Common myeloid progenitor, CD34-positive (primary cell): ENCODE data around the gene PACS1.
"Not testable (repeated sequence)": the region's sequence is repeated elsewhere in the genome, so short reads cannot be mapped to it uniquely, and the experiment has no call there.

Source experiments
- CTCF ChIA-PET: fragments of 350-600 bp; sonication (Branson Sonifier 250); formaldehyde crosslinking; loops from one replicate; lab custom pipeline; 2021; ENCODE audit warnings: antibody characterized with exemption; lab: Charles Lee
- POLR2A ChIA-PET: fragments of 350-600 bp; sonication (Branson Sonifier 250); formaldehyde crosslinking; loops from one replicate; lab custom pipeline; 2021; ENCODE audit warnings: antibody characterized with exemption; lab: Charles Lee
- DNase-seq, 3 donors: peaks; one replicate each; pipeline versions ENCODE4 v3.0.0 to v3.0.0-alpha.2; 2013
- H3K27ac ChIP-seq, 2 experiments: 1 replicate in 1 of 2; 2 replicates in 1 of 2; pipeline ENCODE4 v1.7.0; 2013; ENCODE audit warnings: inconsistent platforms in 2 of 2, low read length in 2 of 2, mild to moderate bottlenecking in 2 of 2, low read depth in 1 of 2, moderate library complexity in 1 of 2; ENCODE audit not compliant: severe bottlenecking in 2 of 2, insufficient read depth in 1 of 2, poor library complexity in 1 of 2
- H3K27me3 ChIP-seq, 5 experiments: replicated peaks in 2 of 5; 1 replicate in 3 of 5; 2 replicates in 2 of 5; pipeline versions ENCODE4 v1.6.1 to v1.7.0; 2013; ENCODE audit warnings: low read length in 4 of 5, mild to moderate bottlenecking in 2 of 5, moderate library complexity in 2 of 5, inconsistent platforms in 1 of 5; ENCODE audit not compliant: insufficient read depth in 5 of 5, control insufficient read depth in 4 of 5
- H3K36me3 ChIP-seq, 4 experiments: 1 replicate in 2 of 4; 2 replicates in 2 of 4; pipeline versions ENCODE4 v1.6.1 to v1.7.0; 2013; ENCODE audit warnings: low read length in 3 of 4, control low read depth in 1 of 4, mild to moderate bottlenecking in 1 of 4; ENCODE audit not compliant: control insufficient read depth in 4 of 4, insufficient read depth in 4 of 4
- H3K4me1 ChIP-seq, 4 experiments: 1 replicate in 3 of 4; 2 replicates in 1 of 4; pipeline versions ENCODE4 v1.6.1 to v1.7.1; 2013; ENCODE audit warnings: low read length in 3 of 4, mild to moderate bottlenecking in 3 of 4, control low read depth in 1 of 4, inconsistent platforms in 1 of 4, moderate library complexity in 1 of 4; ENCODE audit not compliant: control insufficient read depth in 4 of 4, insufficient read depth in 4 of 4; ENCODE audit errors: control extremely low read depth in 1 of 4
- H3K4me3 ChIP-seq, 7 experiments: 1 replicate in 4 of 7; 2 replicates in 3 of 7; pipeline versions ENCODE4 v1.5.1 to v1.7.0; 2013; ENCODE audit warnings: mild to moderate bottlenecking in 7 of 7, low read length in 6 of 7, moderate library complexity in 6 of 7, inconsistent platforms in 2 of 7, low read depth in 2 of 7, control low read depth in 1 of 7; ENCODE audit not compliant: insufficient read depth in 4 of 7, control insufficient read depth in 1 of 7; ENCODE audit errors: extremely low read depth in 1 of 7
- H3K9me3 ChIP-seq, 5 experiments: 1 replicate in 4 of 5; 2 replicates in 1 of 5; pipeline versions ENCODE4 v1.6.1 to v1.7.1; 2013; ENCODE audit warnings: low read length in 4 of 5, mild to moderate bottlenecking in 2 of 5, inconsistent platforms in 1 of 5, low read depth in 1 of 5, moderate library complexity in 1 of 5; ENCODE audit not compliant: control insufficient read depth in 4 of 5, insufficient read depth in 2 of 5; ENCODE audit errors: control extremely low read depth in 1 of 5
- WGBS: methylation state at CpG from one replicate; pipeline ENCODE4 v1.1.5; 2013; ENCODE audit not compliant: insufficient coverage; 5-methylcytosine and 5-hydroxymethylcytosine counted together

The PACS1 gene

DNA sequence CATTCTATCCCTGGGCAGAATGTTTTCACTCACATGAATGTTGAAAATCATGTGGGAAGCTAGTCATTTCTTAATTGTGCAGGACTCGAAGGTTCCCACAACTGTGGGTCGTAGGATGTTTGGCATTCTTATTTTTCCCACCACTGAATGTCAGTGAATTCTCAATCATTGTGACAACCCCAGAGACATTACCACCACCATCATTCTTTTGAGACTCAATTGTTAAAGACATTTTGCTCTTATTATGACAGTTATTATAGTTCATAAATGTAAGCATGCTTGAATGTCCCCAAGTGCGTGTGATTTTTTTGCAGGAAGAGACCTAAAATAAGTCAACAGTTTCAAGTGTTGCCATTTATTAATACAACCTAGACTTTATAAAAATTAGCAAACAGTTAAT lies 19.0 kb downstream of the PACS1 start:
- H3K4me1 ChIP-seq: peaks cover 0 to 15% (median 5%) of the 10 kb centered on the region in 4 experiments
- no peaks in the 10 kb centered on the region for H3K9me3 ChIP-seq
- H3K4me3 ChIP-seq: no peak overlapping the region
- ChIA-PET POLR2A (no interaction called here), CTCF (interaction anchor here (1.0 to 2.1 kb wide), 3 partner anchors 9 to 21 kb away, joined by 3 to 6 read pairs (median 3); no protein-coding TSS in a partner anchor)
- 90% methylated on average over 2 of the region's 3 CpGs for WGBS
- no peak overlapping the region for H3K27ac ChIP-seq
- no peak for DNase-seq
- no peaks in the 10 kb centered on the region for H3K36me3 ChIP-seq
- no peaks in the 10 kb centered on the region for H3K27me3 ChIP-seq

GRCh38 chr11:66090288-66090687 lies 20.2 kb downstream of the PACS1 start:
- Histone ChIP-seq H3K4me3 (no peak overlapping the region), H3K4me1 (peaks cover 0 to 4% (median 2%) of the 10 kb centered on the region in 4 experiments), H3K27me3 (no peaks in the 10 kb centered on the region), H3K9me3 (no peaks in the 10 kb centered on the region), H3K27ac (no peak overlapping the region), H3K36me3 (no peaks in the 10 kb centered on the region)
- ChIA-PET CTCF (interaction anchor here (2.1 kb wide), 1 partner anchor 23 kb away, joined by 6 read pairs; no protein-coding TSS in a partner anchor), POLR2A (no interaction called here)
- WGBS: 82% methylated on average over 2 of the region's 4 CpGs
- DNase-seq: no peak

DNA sequence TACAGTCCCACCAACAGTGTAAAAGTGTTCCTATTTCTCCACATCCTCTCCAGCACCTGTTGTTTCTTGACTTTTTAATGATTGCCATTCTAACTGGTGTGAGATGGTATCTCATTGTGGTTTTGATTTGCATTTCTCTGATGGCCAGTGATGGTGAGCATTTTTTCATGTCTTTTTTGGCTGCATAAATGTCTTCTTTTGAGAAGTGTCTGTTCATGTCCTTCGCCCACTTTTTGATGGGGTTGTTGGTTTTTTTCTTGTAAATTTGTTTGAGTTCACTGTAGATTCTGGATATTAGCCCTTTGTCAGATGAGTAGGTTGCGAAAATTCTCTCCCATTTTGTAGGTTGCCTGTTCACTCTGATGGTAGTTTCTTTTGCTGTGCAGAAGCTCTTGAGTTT lies 22.1 kb downstream of the PACS1 start:
- no CpG with 5 or more reads among the region's 2 CpGs for WGBS
- DNase-seq, CTCF ChIA-PET, H3K27ac ChIP-seq, H3K4me3 ChIP-seq, H3K4me1 ChIP-seq, POLR2A ChIA-PET, H3K9me3 ChIP-seq, H3K36me3 ChIP-seq, H3K27me3 ChIP-seq: not testable (repeated sequence)

DNA sequence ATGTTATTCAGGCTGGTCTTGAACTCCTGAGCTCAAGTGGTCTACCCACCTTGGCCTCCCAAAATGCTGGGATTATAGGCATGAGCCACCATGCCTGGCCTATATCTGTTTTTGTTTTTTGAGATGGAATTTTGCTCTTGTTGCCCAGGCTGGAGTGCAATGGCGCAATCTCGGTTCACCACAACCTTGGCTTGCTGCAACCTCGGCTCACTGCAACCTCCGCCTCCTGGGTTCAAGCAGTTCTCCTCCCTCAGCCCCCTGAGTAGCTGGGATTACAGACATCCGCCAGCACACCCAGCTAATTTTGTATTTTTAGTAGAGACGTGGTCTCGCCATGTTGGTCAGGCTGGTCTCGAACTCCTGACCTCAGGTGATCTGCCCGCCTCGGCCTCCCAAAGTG lies 29.7 kb downstream of the PACS1 start:
- CTCF ChIA-PET: interaction anchor here (1.0 to 1.2 kb wide), 2 partner anchors 9 to 31 kb away, joined by 3 read pairs; no protein-coding TSS in a partner anchor
- H3K27me3 ChIP-seq, DNase-seq, H3K4me3 ChIP-seq, H3K36me3 ChIP-seq, POLR2A ChIA-PET, H3K9me3 ChIP-seq, H3K27ac ChIP-seq: not testable (repeated sequence)
- 94% methylated on average over 6 of the region's 10 CpGs for WGBS
- H3K4me1 ChIP-seq: peaks cover 8 to 23% (median 19%) of the 10 kb centered on the region in 4 experiments

- peaks cover 0 to 2% (median 0%) of the 10 kb centered on the region in 4 experiments for H3K36me3 ChIP-seq
- ChIA-PET POLR2A (no interaction called here), CTCF (interaction anchor here (0.7 to 1.1 kb wide), 2 partner anchors 13 to 57 kb away, joined by 3 read pairs; no protein-coding TSS in a partner anchor)
- H3K4me3 ChIP-seq: peak overlapping the region in 6 of 7 experiments; percentile 27 to 64 (median 38)
- H3K9me3 ChIP-seq: no peaks in the 10 kb centered on the region
- H3K4me1 ChIP-seq: peaks cover 8 to 23% (median 19%) of the 10 kb centered on the region in 4 experiments
- no peaks in the 10 kb centered on the region for H3K27me3 ChIP-seq
- peak overlapping the region in 1 of 2 experiments; percentile 55 for H3K27ac ChIP-seq
- WGBS: 12% methylated on average over 9 of the region's 14 CpGs
- peak; percentile 67 to 93 (median 89) for DNase-seq
These were observed 30.4 kb downstream of the PACS1 start for GRCh38 chr11:66100272-66101065.

- Histone ChIP-seq H3K27ac (peak overlapping the region; percentile 25 to 55), H3K9me3 (no peaks in the 10 kb centered on the region), H3K4me3 (peak overlapping the region in 5 of 7 experiments; percentile 27 to 64 (median 50)), H3K4me1 (peaks cover 8 to 23% (median 19%) of the 10 kb centered on the region in 4 experiments), H3K36me3 (peaks cover 0 to 2% (median 0%) of the 10 kb centered on the region in 4 experiments), H3K27me3 (no peaks in the 10 kb centered on the region)
- ChIA-PET CTCF (interaction anchor here (0.7 to 1.4 kb wide), 5 partner anchors 13 to 56 kb away, joined by 3 to 6 read pairs (median 3); no protein-coding TSS in a partner anchor), POLR2A (no interaction called here)
- DNase-seq: no peak
- no CpG with 5 or more reads among the region's 3 CpGs for WGBS
These were observed 31.0 kb downstream of the PACS1 start for GRCh38 chr11:66101066-66101464.
